ENCODE measurements around the gene HNRNPLL.
"Not testable (repeated sequence)": the region's sequence is repeated elsewhere in the genome, so short reads cannot be mapped to it uniquely, and the experiment has no call there.

HNRNPLL gene

GRCh38 chr2:38617301-38617700, 14.6 kb upstream of the HNRNPLL start:
- H3K4me3 ChIP-seq (ENCODE audit: low read depth, low read length): no peak overlapping the region
- DNase-seq (ENCODE audit: low read depth): no peak
- TF ChIP-seq POLR2A (IDR thresholded peaks at IDR 0.05; ENCODE audit: extremely low read depth, insufficient read length): no peak
- TF ChIP-seq, protein P1, sequence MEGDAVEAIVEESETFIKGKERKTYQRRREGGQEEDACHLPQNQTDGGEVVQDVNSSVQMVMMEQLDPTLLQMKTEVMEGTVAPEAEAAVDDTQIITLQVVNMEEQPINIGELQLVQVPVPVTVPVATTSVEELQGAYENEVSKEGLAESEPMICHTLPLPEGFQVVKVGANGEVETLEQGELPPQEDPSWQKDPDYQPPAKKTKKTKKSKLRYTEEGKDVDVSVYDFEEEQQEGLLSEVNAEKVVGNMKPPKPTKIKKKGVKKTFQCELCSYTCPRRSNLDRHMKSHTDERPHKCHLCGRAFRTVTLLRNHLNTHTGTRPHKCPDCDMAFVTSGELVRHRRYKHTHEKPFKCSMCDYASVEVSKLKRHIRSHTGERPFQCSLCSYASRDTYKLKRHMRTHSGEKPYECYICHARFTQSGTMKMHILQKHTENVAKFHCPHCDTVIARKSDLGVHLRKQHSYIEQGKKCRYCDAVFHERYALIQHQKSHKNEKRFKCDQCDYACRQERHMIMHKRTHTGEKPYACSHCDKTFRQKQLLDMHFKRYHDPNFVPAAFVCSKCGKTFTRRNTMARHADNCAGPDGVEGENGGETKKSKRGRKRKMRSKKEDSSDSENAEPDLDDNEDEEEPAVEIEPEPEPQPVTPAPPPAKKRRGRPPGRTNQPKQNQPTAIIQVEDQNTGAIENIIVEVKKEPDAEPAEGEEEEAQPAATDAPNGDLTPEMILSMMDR (IDR thresholded peaks at IDR 0.05; ENCODE audit: low read depth, low read length): no peak
- TF ChIP-seq, protein P2, sequence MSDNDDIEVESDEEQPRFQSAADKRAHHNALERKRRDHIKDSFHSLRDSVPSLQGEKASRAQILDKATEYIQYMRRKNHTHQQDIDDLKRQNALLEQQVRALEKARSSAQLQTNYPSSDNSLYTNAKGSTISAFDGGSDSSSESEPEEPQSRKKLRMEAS (IDR thresholded peaks at IDR 0.05; ENCODE audit: low read depth, low read length): no peak
- TF ChIP-seq MYC (IDR thresholded peaks at IDR 0.05; ENCODE audit: low read depth, low read length): no peak

- H3K4me3 ChIP-seq (ENCODE audit: low read depth, low read length): no peak overlapping the region
- DNase-seq (ENCODE audit: low read depth): peak; percentile 20
- TF ChIP-seq POLR2A (IDR thresholded peaks at IDR 0.05; ENCODE audit: extremely low read depth, insufficient read length): no peak
- TF ChIP-seq, protein P2 (IDR thresholded peaks at IDR 0.05; ENCODE audit: low read depth, low read length): no peak
- TF ChIP-seq, protein P1 (IDR thresholded peaks at IDR 0.05; ENCODE audit: low read depth, low read length): no peak
- no peak for TF ChIP-seq MYC (IDR thresholded peaks at IDR 0.05; ENCODE audit: low read depth, low read length)
Observed at GRCh38 chr2:38615237-38615636, 12.5 kb upstream of the HNRNPLL start.

GRCh38 chr2:38613849-38614213, 11.1 kb upstream of the HNRNPLL start:
- no peak for DNase-seq (ENCODE audit: low read depth)
- H3K4me3 ChIP-seq (ENCODE audit: low read depth, low read length): no peak overlapping the region
- TF ChIP-seq, protein P1 (IDR thresholded peaks at IDR 0.05; ENCODE audit: low read depth, low read length): no peak
- TF ChIP-seq, protein P2 (IDR thresholded peaks at IDR 0.05; ENCODE audit: low read depth, low read length): no peak
- TF ChIP-seq POLR2A (IDR thresholded peaks at IDR 0.05; ENCODE audit: extremely low read depth, insufficient read length): no peak
- no peak for TF ChIP-seq MYC (IDR thresholded peaks at IDR 0.05; ENCODE audit: low read depth, low read length)

- DNase-seq (ENCODE audit: low read depth): peak; percentile 67
- no peak for TF ChIP-seq MYC (IDR thresholded peaks at IDR 0.05; ENCODE audit: low read depth, low read length)
- TF ChIP-seq, protein P2 (IDR thresholded peaks at IDR 0.05; ENCODE audit: low read depth, low read length): 0 out of 2 replicates have a peak, but pooled peaks have one; percentile 13
- TF ChIP-seq, protein P1 (IDR thresholded peaks at IDR 0.05; ENCODE audit: low read depth, low read length): no peak
- TF ChIP-seq POLR2A (IDR thresholded peaks at IDR 0.05; ENCODE audit: extremely low read depth, insufficient read length): no peak
Observed at GRCh38 chr2:38613126-38613848, 10.6 kb upstream of the HNRNPLL start.

DNA sequence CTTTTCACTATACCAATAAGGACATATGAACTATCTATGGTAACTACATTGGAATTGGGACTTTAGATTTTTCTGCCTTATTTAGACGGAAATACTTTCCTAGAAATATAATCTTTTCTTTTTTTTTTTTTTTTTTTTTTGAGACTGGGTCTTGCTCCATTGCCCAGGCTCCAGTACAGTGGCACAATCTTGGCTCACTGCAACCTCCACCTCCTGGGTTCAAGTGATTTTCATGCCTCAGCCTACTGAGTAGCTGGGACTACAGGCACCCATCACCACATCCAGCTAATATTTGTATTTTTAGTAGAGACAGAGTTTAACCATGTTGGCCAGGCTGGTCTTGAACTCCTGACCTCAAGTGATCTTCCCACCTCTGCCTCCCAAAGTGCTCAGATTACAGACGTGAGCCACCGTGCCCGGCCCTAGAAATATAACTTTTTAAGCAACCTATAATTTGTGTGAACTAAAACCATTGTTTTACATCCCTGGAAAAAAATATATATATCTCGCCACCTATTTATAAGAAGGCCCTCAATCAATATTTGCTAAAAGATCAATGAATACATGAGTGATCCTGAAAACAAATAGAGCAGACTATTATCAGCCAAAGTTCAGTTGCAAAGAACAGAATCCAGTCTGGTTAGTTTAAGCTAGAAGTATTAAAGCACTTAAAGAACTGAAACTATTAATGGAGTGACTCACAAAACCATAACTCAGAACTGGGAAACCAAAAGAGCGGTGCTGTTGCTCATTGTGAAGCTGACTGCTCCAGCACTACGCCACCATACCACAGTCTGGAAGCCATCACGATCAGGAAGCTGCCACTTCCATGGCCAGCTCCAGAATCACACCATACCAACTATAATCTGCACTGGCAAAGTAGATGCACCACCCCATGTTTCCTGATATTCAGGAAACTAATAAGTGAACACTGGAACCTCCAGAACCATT, 8.4 kb upstream of the HNRNPLL start:
- DNase-seq (ENCODE audit: low read depth): peak; percentile 62
- TF ChIP-seq, protein P1 (IDR thresholded peaks at IDR 0.05; ENCODE audit: low read depth, low read length): no peak
- TF ChIP-seq MYC (IDR thresholded peaks at IDR 0.05; ENCODE audit: low read depth, low read length) (no peak), POLR2A (IDR thresholded peaks at IDR 0.05; ENCODE audit: extremely low read depth, insufficient read length) (no peak)
- TF ChIP-seq, protein P2 (IDR thresholded peaks at IDR 0.05; ENCODE audit: low read depth, low read length): no peak
- no peak overlapping the region for H3K4me3 ChIP-seq (ENCODE audit: low read depth, low read length)

More at GRCh38 chr2:38613126-38613848, 10.6 kb upstream of the HNRNPLL start:
- H3K4me3 ChIP-seq (ENCODE audit: low read depth, low read length): no peak overlapping the region

DNA sequence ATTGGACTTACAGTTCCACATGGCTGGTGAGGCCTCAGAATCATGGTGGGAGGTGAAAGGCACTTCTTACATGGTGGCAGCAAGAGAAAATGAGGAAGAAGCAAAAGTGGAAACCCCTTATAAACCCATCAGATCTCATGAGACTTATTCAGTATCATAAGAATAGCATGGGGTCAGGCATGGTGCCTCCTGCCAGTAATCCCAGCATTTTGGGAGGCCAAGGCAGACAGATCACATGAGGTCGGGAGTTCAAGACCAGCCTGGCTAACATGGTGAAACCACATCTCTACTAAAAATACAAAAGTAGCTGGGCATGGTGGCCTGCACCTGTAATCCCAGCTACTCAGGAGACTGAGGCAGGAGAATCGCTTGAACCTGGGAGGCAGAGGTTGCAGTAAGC, 6.5 kb upstream of the HNRNPLL start:
- DNase-seq (ENCODE audit: low read depth); H3K4me3 ChIP-seq (ENCODE audit: low read depth, low read length): not testable (repeated sequence)

All from NB4 (cell line).